Thoracic aorta (tissue), 2 donors: ENCODE measurements around the gene RASAL1. TPM values are rescaled to one million over a fixed set of nuclear protein-coding genes. Genes with fewer than 3 reads are reported as not detected.

Experiments used
- ATAC-seq: fragments of 150-250 bp; one replicate; pipeline ENCODE4 v1.8.0; 2017; ENCODE audit warnings: low read depth; ENCODE audit not compliant: insufficient number of reproducible peaks, low FRiP score
- DNase-seq: peaks from one replicate; pipeline ENCODE4 v3.0.0-alpha.2; 2020; ENCODE audit warnings: low spot score
- H3K27ac ChIP-seq, 2 donors: fragments of 200-600 bp; sonication (generic); 1 replicate in 1 of 2; 2 replicates in 1 of 2; pipeline ENCODE4 v1.5.1; 2016; ENCODE audit warnings: mild to moderate bottlenecking in 2 of 2, moderate library complexity in 2 of 2
- H3K27me3 ChIP-seq: fragments of 200-600 bp; sonication (generic); replicated peaks from 2 replicates; pipeline ENCODE4 v1.6.0; 2016; ENCODE audit warnings: mild to moderate bottlenecking; ENCODE audit not compliant: insufficient read depth
- H3K36me3 ChIP-seq: fragments of 200-600 bp; sonication (generic); one replicate; pipeline ENCODE4 v1.5.1; 2016
- H3K4me1 ChIP-seq, 2 donors: fragments of 200-600 bp; sonication (generic); 1 replicate in 1 of 2; 2 replicates in 1 of 2; pipeline versions ENCODE4 v1.5.1 to v1.6.0; 2016; ENCODE audit warnings: low read depth in 2 of 2, mild to moderate bottlenecking in 1 of 2; ENCODE audit not compliant: control insufficient read depth in 1 of 2
- H3K4me3 ChIP-seq: fragments of 200-600 bp; sonication (generic); 2 replicates; pipeline ENCODE4 v1.5.1; 2016; ENCODE audit warnings: mild to moderate bottlenecking
- H3K9me3 ChIP-seq: fragments of 200-600 bp; sonication (generic); 2 replicates; pipeline ENCODE4 v1.5.1; 2016
- total RNA-seq, 2 donors: library from RNA; depleted of rRNA; stranded (reverse); fragments of >200 nt; gene quantifications; one replicate each; pipeline versions ENCODE4 v1.1.0 to v1.2.3, GENCODE V29; 2016
- TF ChIP-seq, protein P1 (sequence below): fragments of 200-600 bp; sonication (generic); IDR thresholded peaks from one replicate; pipeline ENCODE4 v1.5.1; 2019; ENCODE audit warnings: antibody characterized with exemption

Gene RASAL1
- total RNA-seq, 2 donors from 2014 or later: 2.0 TPM; not detected in 1

DNA sequence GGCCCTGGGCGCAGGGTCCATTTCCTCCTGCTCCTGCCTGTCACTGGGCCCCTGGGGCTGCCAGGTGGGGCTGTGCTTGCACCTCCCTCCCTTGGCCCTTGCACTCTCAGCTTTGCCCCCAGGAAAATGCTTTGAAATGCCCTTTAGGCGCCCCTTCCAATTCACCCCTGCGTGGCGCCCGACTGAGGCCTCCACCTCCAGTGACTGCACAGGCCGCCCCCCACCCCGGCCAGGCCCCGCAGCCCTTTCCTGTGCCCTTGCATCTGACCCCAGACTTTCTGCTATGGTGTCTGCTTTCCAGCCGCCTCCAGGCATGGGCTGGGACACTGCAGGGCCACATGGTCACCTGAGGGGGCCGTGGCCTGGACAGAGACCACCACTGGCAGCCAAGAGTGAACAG lies 32.3 kb upstream of the RASAL1 start:
- Histone ChIP-seq H3K27me3 (no peaks in the 10 kb centered on the region), H3K9me3 (no peaks in the 10 kb centered on the region), H3K4me3 (no peak overlapping the region), H3K4me1 (no peaks in the 10 kb centered on the region), H3K36me3 (peaks cover 88% of the 10 kb centered on the region), H3K27ac (no peak overlapping the region)
- TF ChIP-seq, protein P1, sequence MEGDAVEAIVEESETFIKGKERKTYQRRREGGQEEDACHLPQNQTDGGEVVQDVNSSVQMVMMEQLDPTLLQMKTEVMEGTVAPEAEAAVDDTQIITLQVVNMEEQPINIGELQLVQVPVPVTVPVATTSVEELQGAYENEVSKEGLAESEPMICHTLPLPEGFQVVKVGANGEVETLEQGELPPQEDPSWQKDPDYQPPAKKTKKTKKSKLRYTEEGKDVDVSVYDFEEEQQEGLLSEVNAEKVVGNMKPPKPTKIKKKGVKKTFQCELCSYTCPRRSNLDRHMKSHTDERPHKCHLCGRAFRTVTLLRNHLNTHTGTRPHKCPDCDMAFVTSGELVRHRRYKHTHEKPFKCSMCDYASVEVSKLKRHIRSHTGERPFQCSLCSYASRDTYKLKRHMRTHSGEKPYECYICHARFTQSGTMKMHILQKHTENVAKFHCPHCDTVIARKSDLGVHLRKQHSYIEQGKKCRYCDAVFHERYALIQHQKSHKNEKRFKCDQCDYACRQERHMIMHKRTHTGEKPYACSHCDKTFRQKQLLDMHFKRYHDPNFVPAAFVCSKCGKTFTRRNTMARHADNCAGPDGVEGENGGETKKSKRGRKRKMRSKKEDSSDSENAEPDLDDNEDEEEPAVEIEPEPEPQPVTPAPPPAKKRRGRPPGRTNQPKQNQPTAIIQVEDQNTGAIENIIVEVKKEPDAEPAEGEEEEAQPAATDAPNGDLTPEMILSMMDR: no peak
- ATAC-seq (no peak), DNase-seq (no peak)

- DNase-seq (no peak), ATAC-seq (no peak)
- Histone ChIP-seq H3K4me1 (no peaks in the 10 kb centered on the region), H3K4me3 (no peak overlapping the region), H3K27me3 (no peaks in the 10 kb centered on the region), H3K27ac (no peak overlapping the region), H3K9me3 (no peaks in the 10 kb centered on the region), H3K36me3 (peaks cover 80% of the 10 kb centered on the region)
- TF ChIP-seq, protein P1: no peak
Measured at GRCh38 chr12:113165521-113166450, 30.2 kb upstream of the RASAL1 start.

DNA sequence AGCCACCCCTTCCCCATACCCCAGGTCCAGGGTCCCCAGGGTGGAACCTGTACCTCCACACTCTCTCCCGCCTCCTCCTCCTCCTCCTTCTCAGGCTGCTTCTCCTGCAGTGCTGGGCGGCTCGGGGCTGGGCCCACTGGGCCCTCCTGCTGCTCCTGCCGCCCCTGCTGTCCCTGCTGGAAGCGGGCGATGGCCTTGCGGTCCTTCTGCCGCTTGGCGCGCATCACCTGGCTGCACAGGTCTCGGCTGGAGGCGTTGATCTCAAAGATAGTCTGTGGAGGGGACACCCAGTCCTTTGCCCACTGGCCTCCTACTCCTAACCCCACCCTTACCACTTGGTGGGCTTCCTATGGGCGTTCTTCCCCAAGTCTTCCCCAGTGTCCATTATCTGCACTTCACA lies 28.5 kb upstream of the RASAL1 start:
- Histone ChIP-seq H3K4me3 (no peak overlapping the region), H3K27me3 (no peaks in the 10 kb centered on the region), H3K36me3 (peaks cover 78% of the 10 kb centered on the region), H3K4me1 (no peaks in the 10 kb centered on the region), H3K9me3 (no peaks in the 10 kb centered on the region), H3K27ac (no peak overlapping the region)
- no peak for ATAC-seq
- TF ChIP-seq, protein P1: no peak
- no peak for DNase-seq

- Histone ChIP-seq H3K27ac (no peak overlapping the region), H3K4me1 (no peaks in the 10 kb centered on the region), H3K27me3 (no peaks in the 10 kb centered on the region), H3K9me3 (no peaks in the 10 kb centered on the region), H3K36me3 (peaks cover 77% of the 10 kb centered on the region), H3K4me3 (no peak overlapping the region)
- no peak for DNase-seq
- no peak for ATAC-seq
- TF ChIP-seq, protein P1: no peak
Measured at GRCh38 chr12:113163030-113163360, 27.4 kb upstream of the RASAL1 start.

DNA sequence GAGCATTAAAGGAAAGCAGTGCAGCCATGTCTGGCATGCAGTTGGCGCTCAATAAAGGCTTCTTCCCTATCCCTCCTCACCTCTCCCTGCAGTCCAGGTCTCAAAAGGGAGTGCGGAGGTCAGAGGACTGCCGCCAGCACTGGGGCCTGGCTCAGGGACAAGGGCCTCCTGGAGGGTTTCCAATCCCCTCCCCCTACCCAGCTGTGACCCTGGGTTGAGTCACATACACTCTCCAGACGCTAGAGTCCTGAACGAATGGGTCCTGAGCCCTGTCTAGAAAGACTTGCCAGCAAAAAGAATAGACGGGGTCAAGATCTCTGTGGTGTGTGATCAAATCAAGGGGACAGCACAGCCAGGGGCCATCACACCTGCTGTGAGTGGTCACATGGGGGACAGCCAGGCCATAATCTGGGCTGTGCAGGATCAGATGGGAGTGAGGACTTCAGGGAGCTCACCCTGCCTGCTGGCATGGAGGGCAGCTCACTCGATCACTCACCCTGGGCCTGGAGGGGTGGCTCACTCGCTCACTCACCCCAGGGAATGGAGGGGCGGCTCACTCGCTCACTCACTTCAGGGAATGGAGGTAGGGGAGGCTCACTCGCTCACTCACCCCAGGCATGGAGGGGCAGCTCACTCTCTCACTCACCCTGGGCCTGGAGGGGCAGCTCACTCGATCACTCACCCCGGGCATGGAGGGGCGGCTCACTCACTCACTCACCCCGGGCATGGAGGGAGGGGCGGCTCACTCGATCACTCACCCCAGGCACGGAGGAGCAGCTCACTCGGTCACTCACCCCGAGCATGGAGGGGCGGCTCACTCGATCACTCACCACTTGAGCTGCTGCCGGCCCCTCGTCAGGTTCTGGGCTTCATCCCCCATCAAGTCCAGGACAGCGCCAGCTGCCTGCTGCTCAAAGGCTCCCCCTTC lies 26.8 kb upstream of the RASAL1 start:
- peaks cover 78% of the 10 kb centered on the region for H3K36me3 ChIP-seq
- H3K27me3 ChIP-seq: no peaks in the 10 kb centered on the region
- TF ChIP-seq, protein P1: no peak
- no peak overlapping the region for H3K27ac ChIP-seq
- no peaks in the 10 kb centered on the region for H3K9me3 ChIP-seq
- no peaks in the 10 kb centered on the region for H3K4me1 ChIP-seq
- DNase-seq (no peak), ATAC-seq (no peak)
- H3K4me3 ChIP-seq: no peak overlapping the region
